ENCODE results near the gene PMFBP1. TPM values are rescaled to one million over a fixed set of nuclear protein-coding genes. Genes with fewer than 3 reads are reported as not detected.
A peak's percentile ranks its signal among the peaks of the same experiment; 100 is the strongest.

PMFBP1 gene
- total RNA-seq, 1 donor from 2014 or later: 0.39 TPM

DNA sequence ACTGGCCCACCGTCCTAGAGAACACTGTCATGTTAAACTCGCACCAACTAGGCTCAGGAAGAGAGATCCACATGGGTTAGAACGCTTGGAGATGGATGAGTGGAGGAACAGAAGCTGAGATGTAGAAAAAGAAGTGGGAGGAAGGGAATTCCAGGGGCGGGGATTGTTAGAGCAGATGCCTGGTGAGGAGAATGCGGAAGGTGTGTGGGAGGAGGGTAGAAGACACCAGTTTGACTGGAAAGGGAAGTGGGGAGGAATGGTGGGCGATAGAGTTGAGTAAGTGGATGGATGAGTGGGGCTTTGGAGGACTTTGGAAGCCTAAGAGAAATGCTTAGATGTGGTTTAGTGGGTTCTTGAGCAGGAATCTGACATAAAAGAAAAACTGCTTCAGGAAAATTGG is 40.9 kb downstream of the PMFBP1 start:
- DNase-seq (ENCODE audit: low spot score): no peak

DNA sequence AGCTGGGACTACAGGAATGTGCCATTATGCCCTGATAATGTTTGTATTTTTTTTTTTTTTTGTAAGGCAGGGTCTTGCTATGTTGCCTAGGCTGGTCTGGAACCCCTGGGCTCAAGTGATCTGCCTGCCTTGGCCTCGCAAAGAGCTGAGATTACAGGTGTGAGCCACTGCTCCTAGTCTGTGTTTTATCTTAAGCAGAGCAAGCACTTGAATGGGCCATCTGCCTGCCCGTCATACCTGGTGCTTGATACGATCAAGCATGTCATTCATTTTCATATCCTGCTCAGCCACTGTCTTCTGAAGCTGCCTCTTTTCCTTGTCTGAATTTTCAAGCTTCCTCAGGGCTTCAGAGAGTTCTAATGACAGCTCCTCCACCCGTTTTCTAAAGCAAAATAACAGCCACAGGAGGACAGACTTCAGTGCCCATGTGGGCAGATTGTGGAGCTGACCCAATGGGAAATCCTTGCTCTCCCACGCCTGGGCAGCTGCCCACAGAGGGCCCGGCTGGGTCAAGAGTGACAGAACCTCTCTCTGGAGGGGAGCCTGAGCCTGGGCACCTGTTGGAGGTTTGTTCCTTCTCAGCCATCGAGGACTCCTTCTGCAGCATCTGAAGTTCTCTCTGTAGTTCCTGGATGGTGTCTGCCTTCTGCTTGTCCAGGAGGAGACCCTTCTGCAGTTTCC is 41.8 kb downstream of the PMFBP1 start:
- no peak for DNase-seq (ENCODE audit: low spot score)

DNA sequence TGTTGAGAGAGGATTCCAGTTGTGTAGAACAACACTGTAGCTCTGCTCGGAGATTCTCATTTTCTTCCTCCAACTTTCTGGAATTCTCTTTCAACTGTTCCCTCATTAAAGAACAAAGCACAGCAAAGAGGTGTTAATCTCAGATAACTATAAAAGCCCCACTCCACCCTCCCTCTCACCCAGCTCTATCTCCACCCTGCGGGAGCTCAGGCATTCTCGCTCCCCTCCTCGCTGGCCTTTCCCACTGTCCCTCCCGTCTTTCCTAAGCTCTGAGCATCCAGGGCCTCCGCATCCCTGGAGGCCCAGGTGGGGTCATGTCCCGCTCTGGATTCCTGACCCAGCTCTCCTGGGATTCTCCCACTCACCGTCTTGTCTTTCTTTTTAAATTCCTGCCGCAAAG is 43.3 kb downstream of the PMFBP1 start:
- DNase-seq (ENCODE audit: low spot score): no peak

DNA sequence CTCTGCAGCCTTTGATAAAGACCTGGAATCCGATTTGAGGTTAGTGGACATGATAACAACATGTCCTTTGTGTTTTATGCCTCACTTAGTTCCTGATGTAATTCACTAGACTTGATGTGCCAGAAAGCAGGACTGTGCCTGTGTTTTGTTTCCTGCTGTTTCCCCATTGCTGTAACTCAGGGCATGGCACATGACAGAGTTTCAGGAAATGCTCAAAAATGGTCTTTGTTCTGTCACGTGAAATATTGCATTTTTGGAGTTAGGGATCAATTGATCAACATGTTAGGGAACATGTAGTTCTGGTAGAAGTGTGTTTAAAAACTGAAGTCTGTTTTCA is 45.6 kb downstream of the PMFBP1 start:
- no peak for DNase-seq (ENCODE audit: low spot score)

DNA sequence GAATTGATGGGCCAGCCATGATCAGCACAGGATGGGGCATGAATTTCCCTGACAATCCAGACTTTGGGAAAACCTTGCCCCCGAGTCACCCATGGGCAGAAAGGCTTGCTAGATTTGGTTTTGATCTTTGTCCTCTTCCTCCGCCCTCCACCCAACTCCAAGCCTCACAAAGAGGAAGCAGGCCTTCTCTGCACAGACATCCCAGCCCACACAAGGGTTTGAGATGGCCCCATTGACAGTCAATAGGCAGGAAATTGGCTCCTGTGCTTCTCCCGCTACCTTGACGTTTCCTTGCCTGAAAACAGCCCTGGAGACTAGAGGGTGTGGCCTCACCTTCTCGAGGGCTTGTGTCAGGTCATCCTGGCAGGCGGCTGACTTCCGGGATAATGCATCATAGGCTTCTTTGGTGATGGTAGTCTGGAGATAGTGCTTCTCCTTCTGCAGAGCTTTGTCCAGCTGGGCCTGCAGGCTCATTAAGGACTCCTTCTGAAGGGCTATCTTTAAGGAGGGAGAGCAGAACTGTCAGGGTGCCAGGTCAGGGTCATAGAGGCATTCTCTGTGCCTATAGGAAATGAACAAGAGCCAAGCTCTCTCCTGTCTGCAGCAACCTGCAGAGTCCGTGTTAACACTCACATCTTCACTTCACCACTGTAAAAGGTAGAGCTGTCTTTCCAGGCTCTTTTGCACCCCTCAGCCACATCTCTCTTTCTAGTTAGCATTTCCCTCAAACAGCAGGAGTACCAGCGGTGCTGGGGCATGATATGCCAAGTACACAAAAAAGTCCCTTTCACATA is 46.1 kb downstream of the PMFBP1 start:
- DNase-seq (ENCODE audit: low spot score): peak; percentile 74

DNA sequence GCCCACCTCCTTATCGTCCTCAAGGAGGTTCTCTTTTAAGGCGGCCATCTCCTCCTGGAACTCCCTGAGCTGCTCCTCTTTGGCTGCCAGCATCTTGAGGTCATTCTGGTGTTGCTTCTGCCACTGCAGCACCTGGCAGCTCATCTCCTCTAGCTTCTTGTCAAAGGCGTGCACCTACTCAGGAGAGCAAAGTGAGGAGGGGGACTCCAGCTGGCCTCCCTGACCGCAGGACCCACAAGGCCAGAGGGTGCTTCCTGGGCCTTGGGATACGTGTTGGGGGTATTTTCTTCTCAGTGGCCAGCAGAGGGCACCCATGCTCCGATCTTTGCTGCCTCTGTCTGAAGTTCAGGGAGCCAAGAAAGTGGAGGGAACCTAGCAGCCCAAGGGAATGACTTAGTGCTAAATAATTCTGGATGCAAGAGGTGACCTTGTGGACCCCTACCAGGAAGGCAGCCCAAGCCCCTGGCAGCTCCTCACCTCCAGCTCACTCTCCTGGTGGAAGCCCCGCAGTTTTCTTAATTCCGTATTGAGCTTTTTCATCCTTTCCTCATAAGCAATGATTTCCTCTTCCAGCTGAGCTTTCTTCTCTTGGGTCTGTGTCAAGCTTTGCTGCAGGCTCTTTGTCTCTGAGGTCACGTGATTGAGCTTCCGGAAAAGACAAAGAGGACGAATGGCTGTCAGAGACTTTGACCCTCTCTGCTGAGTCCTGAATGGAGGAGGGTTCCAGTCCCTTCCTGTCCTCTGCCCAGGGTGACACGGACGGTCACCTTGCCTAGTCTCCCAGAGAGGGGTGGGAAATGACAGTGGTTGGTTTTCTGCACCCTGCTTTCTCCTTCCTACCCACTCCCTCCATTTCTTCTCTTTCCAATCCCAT is 47.0 kb downstream of the PMFBP1 start:
- peak; percentile 89 for DNase-seq (ENCODE audit: low spot score)

DNA sequence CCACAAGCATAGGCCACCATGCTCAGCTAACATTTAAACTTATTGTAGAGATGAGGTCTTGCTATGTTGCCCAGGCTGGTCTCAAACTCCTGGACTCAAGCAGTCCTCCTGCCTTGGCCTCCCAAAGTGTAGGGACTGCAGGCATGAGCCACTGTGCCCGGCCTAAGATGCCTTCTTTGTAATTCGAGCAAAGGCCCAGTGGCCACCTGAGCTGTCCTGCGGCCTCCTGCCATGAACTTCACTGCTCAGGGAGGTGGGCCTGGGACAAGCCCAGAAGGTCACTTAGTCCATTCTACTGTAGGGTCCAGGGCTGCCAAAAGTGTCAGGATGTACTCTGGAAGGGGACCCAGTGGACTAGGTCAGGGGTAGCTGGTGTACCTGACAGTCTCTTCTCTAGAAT is 47.8 kb downstream of the PMFBP1 start:
- peak; percentile 78 for DNase-seq (ENCODE audit: low spot score)

DNA sequence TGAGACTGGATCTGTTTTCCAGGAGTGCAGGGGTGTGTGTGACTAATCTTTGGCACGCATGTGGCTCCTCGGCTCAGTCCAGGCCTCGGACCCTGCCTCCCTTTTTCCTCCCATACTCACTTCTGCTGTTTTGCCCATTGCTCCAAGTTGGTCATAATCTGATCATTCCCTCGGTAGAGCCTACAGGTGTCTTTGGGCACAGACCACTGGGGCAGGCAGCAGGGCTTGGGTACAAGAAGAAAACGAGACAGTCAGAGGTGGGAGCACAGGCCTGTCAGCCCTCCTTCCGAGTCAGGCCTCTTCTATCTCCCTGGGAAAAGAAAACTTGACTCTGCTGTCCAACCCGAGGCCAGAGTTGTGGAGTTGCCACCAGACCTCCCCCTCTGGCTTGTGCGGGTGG is 48.5 kb downstream of the PMFBP1 start:
- peak; percentile 43 for DNase-seq (ENCODE audit: low spot score)

DNA sequence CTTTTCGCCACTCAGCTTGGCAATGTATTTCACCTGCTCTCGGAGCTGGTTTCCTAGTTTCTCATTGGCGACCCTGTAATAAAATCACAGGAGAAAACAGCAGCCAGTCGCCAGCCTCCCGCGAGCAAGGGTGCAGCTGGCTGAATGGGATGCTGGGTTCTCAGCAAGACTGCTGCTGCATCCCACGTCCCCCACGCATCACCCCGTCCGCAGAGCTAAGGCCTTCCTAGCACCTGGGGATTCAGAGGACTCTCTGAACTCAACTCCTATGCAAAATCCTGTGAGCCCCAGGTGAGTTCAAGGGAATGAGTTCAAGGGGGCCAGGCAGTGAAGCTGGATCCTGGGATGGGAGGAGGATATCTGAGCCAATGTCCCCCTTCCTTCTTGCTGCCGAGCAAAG is 49.0 kb downstream of the PMFBP1 start:
- DNase-seq (ENCODE audit: low spot score): peak; percentile 72

DNA sequence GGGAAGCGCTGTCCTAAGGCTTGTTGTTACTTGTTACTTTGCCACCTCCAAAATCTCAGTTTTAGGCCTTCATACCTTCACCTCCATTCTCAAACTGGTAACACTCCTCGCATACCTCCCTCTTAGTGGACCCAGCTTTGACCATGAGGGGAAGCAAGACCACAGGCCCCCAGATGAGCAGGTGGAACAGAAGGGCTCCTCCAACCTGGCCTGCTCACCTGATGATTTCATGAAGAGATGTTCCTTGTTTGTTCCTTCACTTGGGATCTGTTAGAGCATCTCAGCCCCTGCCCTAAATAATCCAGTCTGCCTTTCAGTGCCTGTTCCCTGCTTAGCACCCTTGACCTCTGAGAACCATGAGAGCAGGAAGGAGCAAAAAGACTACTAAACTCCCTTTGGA is 49.6 kb downstream of the PMFBP1 start:
- DNase-seq (ENCODE audit: low spot score): peak; percentile 53

DNA sequence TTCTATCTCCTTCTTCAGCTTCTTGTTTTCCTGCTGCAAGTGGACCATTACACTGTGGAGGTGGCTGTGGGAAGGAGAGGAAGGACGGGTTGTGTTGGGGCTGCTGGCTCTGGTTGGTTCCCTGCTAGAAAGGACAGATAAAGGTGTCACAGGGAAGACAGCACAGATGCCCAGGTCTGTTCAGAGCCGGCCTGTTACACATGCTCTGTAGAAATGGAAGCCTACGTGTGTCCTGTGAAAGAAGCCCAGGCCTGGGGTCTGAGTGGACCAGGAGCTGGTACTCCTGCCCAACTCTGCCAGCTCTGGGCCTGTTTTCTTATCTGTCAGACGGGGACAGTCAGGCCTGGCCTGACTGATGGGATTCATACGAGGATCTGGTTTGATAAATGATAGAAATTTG is 51.9 kb downstream of the PMFBP1 start:
- DNase-seq (ENCODE audit: low spot score): peak; percentile 60

DNA sequence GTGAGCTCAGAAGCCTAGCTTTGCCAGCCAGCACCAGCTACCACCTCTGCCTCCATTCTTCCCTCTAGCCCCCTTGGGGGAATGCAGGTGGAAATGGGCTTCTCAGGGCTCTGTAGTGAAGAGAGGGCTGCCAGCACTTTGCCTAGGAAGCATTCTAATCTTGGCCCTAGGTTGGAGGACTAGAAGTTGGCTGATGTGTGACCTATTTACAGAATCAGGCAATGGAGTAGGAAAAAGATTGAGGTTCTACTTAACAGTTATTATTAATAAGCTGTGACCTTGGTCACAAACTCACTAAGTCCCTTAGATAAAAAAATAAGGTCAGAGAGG is 58.4 kb downstream of the PMFBP1 start:
- no peak for DNase-seq (ENCODE audit: low spot score)

DNA sequence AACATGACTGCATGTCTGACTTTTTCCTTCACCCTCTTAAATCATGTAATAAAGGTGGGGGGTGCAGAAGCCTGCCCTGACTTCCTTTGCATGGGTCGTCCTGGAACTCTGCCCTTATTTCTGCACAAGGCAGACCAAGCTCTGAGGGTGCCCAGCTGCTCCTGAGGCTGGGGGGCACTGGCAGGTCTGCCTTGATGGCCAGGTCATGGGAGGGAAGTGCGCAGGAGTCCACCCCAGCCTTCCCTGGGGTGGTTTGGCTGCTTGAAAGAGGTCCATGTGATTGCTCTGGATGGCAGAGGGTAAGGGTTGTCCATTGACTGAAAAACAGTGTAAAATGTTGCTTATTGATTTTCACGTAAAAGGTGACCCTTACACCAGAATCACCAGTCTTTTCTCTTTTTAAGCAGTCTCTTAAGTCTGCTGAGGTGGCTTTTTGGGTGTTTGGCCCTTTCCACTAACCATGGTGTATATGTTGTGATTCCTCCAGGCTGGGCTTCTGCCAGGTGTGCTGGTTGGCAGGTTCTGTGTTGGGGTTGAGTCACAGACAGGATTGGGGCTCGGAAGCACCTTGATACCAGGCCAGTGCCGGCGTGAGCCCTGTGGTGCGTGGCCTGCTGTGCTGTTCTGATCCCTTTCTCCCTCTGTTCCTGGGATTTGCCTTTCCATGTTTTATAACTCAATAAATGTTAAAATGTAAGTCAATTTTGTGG is 58.9 kb downstream of the PMFBP1 start:
- no peak for DNase-seq (ENCODE audit: low spot score)

DNA sequence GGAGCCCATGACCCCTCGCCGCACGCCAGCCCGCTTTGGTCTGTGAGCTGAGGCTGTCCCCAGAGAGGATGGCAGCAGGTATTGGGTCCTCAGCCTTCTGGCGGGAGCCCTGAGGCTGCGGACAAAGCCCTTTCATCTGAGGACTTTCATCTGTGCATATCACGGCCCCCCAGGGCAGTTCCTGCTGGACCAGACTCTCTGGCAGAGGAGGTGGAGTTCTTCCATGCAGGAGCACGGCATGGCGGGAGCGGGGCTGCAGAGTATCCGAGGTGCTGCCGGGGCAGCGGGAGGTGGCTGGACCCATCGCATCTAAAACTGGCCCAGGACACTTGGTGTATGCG is 59.5 kb downstream of the PMFBP1 start:
- DNase-seq (ENCODE audit: low spot score): no peak

DNA sequence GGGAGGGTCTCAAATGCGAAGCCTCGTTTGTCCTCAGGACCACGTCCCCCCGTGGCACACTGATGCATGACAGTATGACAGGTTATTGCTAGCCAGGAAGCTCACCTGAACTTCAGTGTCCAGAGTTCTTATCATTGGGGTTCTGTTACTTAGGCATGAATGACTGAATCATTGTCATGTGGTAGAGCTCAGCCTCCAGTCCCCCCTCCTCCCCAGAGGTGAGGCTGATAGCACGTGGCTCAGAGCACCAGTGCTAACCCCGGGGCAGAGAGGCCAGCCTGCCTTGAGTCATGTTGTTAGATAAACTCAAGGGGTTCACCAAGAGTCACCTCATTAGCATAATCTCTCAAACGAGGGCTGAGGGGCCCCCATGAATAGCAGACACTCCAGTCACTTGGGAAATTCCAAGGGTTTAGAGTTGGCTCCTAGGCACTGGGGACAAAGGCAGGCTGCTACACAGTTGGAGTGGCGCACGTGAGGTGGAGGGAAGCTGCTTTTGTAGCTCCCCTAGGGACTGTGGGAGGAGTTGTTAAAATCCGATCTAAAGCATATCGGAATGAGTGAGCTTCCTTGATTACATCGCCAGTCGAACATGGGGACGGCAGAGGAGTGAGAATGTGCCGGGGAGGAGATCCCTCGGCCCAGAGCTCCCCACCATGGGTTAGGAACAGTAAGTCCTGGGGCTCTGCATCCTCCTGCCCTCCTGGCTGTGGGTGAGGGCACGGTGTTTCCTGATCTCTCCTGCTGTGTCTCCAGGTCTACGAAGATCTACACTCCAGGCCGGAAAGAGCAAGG is 60.1 kb downstream of the PMFBP1 start:
- DNase-seq (ENCODE audit: low spot score): no peak

DNA sequence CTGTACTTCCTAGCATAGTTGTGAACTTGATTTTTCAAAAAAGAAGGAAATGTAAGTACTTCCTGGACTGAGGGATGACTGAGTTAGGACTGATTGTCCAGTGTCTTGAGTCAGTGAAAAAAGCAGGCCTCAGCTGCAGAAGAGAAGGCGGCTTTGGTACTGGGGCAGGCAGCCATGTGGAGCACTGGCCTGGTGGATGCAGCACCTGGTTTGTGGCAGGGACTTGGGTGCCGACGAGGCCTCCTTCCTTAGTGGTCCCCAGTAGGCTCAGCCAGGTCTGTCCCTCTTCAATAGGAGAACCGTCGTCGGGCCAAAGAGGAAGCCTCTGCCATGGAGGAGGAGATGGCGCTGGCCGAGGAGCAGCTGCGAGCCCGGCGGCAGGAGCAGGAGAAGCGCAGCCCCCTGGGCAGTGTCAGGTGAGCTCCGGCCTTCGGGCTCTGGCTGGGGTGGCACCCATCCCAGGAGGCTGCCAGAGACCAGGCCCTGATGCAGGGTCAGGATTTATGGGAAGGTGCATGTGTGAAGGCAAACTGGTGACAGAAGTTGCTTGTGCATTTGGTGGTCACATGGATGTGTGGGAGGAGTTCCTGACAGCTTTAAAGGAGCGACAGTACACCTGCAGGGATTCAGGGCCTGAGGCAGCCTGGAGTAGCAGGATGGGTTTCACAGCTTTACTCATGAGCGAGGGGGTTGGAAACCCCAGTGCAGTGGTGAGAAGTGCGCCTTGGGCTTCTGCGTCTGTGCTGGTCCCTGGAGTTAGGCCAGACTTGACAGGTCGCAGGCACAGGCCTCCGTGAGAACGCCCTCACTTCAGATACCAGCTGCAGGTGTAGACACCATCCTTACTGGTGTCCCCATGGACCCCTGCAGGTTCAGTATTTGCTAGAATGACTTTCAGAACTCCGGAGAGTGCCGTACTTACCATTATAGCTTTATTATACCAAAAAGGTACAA is 61.0 kb downstream of the PMFBP1 start:
- peak; percentile 89 for DNase-seq (ENCODE audit: low spot score)

DNA sequence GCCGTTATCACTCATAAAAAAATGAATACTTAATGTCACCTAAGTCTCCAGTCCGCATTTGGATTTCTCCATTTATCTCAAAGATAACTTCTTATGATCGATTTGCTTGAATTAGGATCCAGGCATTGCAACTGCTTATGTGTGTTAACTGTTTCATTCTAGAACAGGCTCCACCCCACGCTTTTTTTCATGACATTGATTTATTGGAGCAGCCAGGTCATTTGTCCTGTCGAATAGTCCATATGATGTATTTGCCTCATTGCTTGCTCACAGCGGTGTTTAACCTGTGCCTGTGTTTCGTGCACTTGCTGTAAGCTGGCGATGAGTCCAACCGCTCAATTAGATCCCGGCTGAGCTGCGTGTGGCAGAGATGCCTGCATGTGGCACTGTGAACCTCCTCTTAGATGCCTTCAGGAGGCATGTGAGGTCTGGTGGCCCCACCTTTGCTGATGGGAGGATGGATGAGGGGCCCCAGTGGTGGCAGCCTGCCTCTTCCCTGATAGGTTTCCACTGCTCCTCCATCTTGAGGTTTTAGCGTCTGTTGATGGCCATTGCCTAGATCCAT is 61.9 kb downstream of the PMFBP1 start:
- peak; percentile 86 for DNase-seq (ENCODE audit: low spot score)

DNA sequence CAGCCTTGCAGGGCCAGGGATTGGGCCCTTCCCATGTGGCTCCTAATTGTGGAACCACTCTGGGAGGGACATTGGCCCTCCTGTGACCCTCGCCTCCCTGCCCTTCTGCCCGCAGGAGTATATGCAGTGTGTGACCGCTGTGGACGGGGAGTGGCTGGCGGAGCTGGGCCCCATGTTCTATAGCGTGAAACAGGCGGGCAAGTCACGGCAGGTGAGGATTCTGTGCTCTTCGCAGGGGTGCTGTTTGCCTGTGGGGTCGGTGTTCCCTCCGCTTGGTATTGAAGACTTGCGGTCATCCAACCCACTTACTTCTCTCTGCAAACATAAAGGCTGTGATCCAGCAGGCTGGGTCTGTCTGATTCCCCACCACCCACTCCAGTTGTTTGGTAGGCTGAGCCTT is 62.7 kb downstream of the PMFBP1 start:
- no peak for DNase-seq (ENCODE audit: low spot score)

DNA sequence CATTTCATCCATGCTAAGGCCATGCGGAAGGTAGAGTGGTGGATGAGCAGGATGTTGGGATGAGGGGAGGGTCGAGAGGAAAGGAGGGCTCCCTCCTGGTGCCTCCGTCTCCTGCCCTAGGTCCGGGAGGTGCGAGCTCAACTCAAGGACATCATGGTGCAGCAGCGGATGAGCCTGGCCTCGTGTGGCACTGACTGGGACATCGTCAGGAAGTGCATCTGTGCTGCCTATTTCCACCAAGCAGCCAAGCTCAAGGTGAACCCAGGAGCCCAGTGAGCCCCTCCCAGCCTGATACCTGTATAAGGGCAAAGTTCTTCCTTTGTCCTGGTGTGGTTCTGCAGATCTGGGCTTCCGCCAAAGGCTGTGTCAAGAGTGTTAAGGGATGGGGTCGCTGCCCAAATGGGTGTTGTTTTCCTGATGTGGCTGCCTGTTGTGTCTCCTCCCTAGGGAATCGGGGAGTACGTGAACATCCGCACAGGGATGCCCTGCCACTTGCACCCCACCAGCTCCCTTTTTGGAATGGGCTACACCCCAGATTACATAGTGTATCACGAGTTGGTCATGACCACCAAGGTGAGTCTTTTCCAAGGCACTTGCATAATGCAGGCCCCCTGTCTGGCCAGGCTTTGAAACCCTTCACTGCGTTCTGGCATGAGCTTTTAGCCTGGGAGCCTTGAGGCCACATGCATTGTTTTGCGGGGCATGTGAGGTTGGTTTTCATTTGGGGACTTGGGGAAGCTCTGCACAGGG is 63.4 kb downstream of the PMFBP1 start:
- DNase-seq (ENCODE audit: low spot score): no peak

Measured in mesenteric fat pad (tissue), 1 donor.